ENCODE results near the gene OCLN.
"Not testable (repeated sequence)": the region's sequence is repeated elsewhere in the genome, so short reads cannot be mapped to it uniquely, and the experiment has no call there.

GRCh38 chr5:69466375-69466774 is 26.2 kb upstream of the OCLN start:
- TF ChIP-seq CTCF (IDR thresholded peaks at IDR 0.05; ENCODE audit: poor library complexity); EZH2 (IDR thresholded peaks at IDR 0.05; ENCODE audit: borderline replicate concordance): not testable (repeated sequence)
